Measurements from ENCODE around the gene SLC35F3. TPM values are rescaled to one million over a fixed set of nuclear protein-coding genes. Genes with fewer than 3 reads are reported as not detected.
"Not testable (repeated sequence)": the region's sequence is repeated elsewhere in the genome, so short reads cannot be mapped to it uniquely, and the experiment has no call there.

SLC35F3 gene
- total RNA-seq, 1 experiment from 2014 or later: 3.3 TPM

DNA sequence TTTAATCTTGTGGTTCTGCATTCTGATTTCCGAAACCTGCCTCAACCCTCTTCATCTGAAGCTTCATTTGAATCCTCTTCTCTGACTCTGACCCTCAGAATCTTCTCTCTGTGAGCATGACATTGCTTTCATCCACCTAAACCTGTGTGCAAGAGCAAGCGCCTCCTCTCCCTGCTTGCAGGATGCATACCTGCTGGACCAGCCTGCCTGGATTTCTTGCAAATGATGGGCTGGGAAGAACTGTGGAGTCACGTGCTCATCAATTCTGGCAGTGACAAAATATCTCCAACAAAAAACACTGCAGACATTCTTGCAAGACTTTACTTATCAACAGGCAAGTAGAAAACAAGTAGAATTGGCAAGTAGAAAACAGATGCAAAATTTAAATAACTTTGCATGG is 20.8 kb upstream of the SLC35F3 start:
- ChIA-PET POLR2A (no interaction called here), CTCF (no interaction called here)
- Mint-ChIP-seq H3K36me3 (ENCODE audit: insufficient read depth, unreplicated experiment) (no peaks in the 10 kb centered on the region), H3K4me3 (ENCODE audit: unreplicated experiment) (no peak overlapping the region), H3K9me3 (ENCODE audit: unreplicated experiment) (peaks cover under 1% of the 10 kb centered on the region), H3K27me3 (ENCODE audit: insufficient read depth, unreplicated experiment) (peaks cover 55% of the 10 kb centered on the region), H3K27ac (ENCODE audit: low read depth, unreplicated experiment) (no peak overlapping the region), H3K4me1 (ENCODE audit: insufficient read depth, unreplicated experiment) (peaks cover 12% of the 10 kb centered on the region)
- BruUV-seq (replicated peaks): no TSS peak
- DNase-seq (ENCODE audit: unreplicated experiment): no peak
- TF ChIP-seq, protein P1, sequence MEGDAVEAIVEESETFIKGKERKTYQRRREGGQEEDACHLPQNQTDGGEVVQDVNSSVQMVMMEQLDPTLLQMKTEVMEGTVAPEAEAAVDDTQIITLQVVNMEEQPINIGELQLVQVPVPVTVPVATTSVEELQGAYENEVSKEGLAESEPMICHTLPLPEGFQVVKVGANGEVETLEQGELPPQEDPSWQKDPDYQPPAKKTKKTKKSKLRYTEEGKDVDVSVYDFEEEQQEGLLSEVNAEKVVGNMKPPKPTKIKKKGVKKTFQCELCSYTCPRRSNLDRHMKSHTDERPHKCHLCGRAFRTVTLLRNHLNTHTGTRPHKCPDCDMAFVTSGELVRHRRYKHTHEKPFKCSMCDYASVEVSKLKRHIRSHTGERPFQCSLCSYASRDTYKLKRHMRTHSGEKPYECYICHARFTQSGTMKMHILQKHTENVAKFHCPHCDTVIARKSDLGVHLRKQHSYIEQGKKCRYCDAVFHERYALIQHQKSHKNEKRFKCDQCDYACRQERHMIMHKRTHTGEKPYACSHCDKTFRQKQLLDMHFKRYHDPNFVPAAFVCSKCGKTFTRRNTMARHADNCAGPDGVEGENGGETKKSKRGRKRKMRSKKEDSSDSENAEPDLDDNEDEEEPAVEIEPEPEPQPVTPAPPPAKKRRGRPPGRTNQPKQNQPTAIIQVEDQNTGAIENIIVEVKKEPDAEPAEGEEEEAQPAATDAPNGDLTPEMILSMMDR (IDR thresholded peaks at IDR 0.05; ENCODE audit: unreplicated experiment): no peak
- intact Hi-C loops (cut with micrococcal nuclease): no loop called here

DNA sequence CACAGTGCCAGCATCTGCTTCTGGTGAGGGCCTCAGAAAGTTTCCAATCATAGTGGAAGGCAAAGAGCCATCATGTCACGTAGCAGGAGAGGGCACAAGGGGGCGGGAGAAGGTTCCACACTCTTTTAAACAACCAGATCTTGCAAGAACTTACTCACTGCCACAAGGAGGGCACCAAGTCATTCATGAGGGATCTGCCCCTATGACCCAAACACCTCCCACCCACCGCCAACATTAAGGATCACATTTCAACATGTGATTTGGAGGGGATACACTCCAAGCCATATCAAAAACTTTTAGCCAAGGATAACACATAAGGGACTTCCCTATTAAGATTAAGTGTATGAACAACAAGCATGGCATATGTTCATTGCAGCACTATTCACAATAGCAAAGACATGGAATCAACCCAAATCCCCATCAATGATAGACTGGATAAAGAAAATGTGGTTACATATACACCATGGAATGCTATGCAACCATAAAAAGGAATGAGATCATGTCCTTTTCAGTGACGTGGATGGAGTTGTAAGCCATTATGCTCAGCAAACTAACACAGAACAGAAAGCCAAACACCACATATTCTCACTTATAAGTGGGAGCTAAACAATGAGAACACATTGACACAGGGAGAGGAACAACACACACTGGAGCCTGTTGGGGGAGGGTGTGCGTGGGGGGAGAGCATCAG is 19.9 kb upstream of the SLC35F3 start:
- BruUV-seq (replicated peaks): no TSS peak
- H3K9me3 Mint-ChIP-seq (ENCODE audit: unreplicated experiment): peaks cover 10% of the 10 kb centered on the region
- no peak for DNase-seq (ENCODE audit: unreplicated experiment)

DNA sequence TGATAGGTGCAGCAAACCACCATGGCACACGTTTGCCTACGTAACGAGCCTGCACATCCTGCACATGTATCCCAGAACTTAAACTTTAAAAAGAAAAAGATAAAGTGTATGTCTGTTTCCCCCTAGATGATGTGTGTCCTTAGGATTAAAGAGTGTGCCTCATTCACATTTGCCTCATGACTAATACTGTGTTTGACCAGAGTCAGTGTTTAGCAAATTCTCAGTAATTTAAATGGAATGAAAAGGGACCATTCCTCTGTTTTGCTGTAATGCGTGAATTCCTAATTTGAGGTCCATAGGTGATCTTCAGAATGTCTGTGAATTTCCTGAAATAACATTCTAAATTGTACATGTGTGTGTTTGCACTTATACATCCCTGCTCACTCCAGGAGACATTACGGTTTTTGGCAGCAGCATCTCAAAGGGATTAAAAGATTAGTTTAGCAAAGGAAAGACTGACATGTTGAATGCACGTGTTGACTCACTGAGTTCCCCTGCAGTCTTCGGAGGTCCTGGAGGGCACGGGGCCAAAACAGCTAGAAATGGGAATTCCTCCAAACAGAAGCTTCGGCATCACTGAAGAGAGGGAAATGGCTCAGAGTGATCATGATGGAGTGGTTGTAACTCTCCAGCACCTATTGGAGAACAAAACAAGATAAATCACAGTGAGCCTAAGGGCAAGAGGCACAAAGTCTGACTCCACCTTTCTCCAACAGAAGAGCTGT is 19.1 kb upstream of the SLC35F3 start:
- Mint-ChIP-seq H3K27me3 (ENCODE audit: insufficient read depth, unreplicated experiment) (peaks cover 38% of the 10 kb centered on the region), H3K4me1 (ENCODE audit: insufficient read depth, unreplicated experiment) (peaks cover 12% of the 10 kb centered on the region), H3K4me3 (ENCODE audit: unreplicated experiment) (no peak overlapping the region), H3K9me3 (ENCODE audit: unreplicated experiment) (peaks cover 17% of the 10 kb centered on the region), H3K36me3 (ENCODE audit: insufficient read depth, unreplicated experiment) (no peaks in the 10 kb centered on the region), H3K27ac (ENCODE audit: low read depth, unreplicated experiment) (no peak overlapping the region)
- peak; percentile 87 for DNase-seq (ENCODE audit: unreplicated experiment)
- ChIA-PET CTCF (interaction anchor here (1.2 to 2.0 kb wide), 3 partner anchors 10 to 444 kb away, joined by 4 to 7 read pairs (median 5); no protein-coding TSS in a partner anchor), POLR2A (interaction anchor here (1.8 kb wide), 1 partner anchor 16 kb away, joined by 3 read pairs; no protein-coding TSS in a partner anchor)
- no TSS peak for BruUV-seq (replicated peaks)
- TF ChIP-seq, protein P1 (IDR thresholded peaks at IDR 0.05; ENCODE audit: unreplicated experiment): no peak
- intact Hi-C loops (cut with micrococcal nuclease): no loop called here

More for the DNA sequence above, 19.9 kb upstream of the SLC35F3 start:
- TF ChIP-seq, protein P1 (IDR thresholded peaks at IDR 0.05; ENCODE audit: unreplicated experiment): no peak
- H3K27ac Mint-ChIP-seq (ENCODE audit: low read depth, unreplicated experiment): no peak overlapping the region
- peaks cover 12% of the 10 kb centered on the region for H3K4me1 Mint-ChIP-seq (ENCODE audit: insufficient read depth, unreplicated experiment)
- intact Hi-C loops (cut with micrococcal nuclease): no loop called here
- H3K27me3 Mint-ChIP-seq (ENCODE audit: insufficient read depth, unreplicated experiment): peaks cover 46% of the 10 kb centered on the region
- no peaks in the 10 kb centered on the region for H3K36me3 Mint-ChIP-seq (ENCODE audit: insufficient read depth, unreplicated experiment)
- H3K4me3 Mint-ChIP-seq (ENCODE audit: unreplicated experiment): no peak overlapping the region
- ChIA-PET POLR2A (no interaction called here), CTCF (interaction anchor here (2.0 kb wide), 1 partner anchor 10 kb away, joined by 7 read pairs; no protein-coding TSS in a partner anchor)

DNA sequence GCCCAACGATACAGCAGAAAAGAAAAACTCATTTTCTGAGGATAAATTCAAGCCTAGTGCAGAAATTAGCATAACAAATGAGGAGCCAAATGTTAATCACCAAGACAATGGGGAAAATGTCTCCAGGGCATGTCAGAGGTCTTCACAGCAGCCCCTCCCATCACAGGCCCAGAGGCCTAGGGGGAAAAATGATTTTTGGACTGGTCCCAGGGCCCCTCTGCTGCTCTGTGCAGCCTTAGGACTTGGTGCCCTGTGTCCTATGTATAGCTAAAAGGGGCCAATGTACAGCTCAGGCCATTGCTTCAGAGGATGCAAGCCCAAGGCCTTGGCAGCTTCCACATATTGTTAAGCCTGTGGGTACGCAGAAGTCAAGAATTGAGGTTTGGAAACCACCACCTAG is 13.3 kb upstream of the SLC35F3 start:
- POLR2A ChIA-PET: interaction anchor here (0.5 kb wide), 1 partner anchor 100 kb away, joined by 5 read pairs; no protein-coding TSS in a partner anchor
- H3K4me3 Mint-ChIP-seq (ENCODE audit: unreplicated experiment); intact Hi-C loops (cut with micrococcal nuclease); DNase-seq (ENCODE audit: unreplicated experiment); CTCF ChIA-PET; BruUV-seq (replicated peaks); H3K27ac Mint-ChIP-seq (ENCODE audit: low read depth, unreplicated experiment); H3K36me3 Mint-ChIP-seq (ENCODE audit: insufficient read depth, unreplicated experiment); H3K4me1 Mint-ChIP-seq (ENCODE audit: insufficient read depth, unreplicated experiment): not testable (repeated sequence)
- H3K9me3 Mint-ChIP-seq (ENCODE audit: unreplicated experiment): peaks cover 23% of the 10 kb centered on the region
- peaks cover 13% of the 10 kb centered on the region for H3K27me3 Mint-ChIP-seq (ENCODE audit: insufficient read depth, unreplicated experiment)
